COLO668 (cell line): ENCODE measurements around the gene GNB2.

Experiments
- DNase-seq: peaks from one replicate; lab custom pipeline; 2025; ENCODE audit not compliant: unreplicated experiment; lab: John Stamatoyannopoulos, UW

The GNB2 gene

DNA sequence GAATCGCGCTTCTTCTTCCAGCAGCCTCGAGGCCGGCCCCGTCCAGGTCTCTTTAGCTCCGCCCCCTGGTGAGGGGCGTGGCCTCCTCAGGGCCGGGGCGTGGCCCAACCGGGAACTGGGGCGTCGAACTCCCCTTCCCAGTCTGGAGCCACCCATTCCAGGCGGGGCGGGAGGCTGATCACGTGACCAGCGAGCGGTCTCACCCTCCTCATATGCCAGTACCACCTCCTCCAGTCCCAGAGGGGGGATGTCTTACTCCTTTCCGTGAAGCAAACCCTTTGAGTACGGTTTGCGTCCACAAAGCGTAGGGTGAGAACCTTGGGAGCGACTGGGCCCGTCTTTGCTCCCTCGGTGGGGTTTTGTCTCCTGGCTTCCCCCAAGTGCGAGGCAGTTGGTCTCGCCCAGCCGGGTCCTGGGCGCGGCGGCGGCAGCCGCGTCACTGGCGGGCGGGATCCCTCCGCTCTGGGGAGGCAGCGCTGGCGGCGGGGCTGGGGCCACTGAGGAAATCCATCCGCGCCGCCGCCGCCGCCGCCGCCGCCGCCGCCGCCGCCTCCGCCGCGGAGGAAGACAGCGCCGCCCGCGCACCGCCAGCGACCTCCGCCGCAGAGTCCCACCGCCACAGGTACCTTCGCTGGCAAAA lies at the start of gene GNB2:
GNB2 (plus strand) TSS at position 439 of the 640 bp plus-strand sequence. CDS start 2,526 bp downstream, outside the sequence.
- peak; percentile 98 for DNase-seq

DNA sequence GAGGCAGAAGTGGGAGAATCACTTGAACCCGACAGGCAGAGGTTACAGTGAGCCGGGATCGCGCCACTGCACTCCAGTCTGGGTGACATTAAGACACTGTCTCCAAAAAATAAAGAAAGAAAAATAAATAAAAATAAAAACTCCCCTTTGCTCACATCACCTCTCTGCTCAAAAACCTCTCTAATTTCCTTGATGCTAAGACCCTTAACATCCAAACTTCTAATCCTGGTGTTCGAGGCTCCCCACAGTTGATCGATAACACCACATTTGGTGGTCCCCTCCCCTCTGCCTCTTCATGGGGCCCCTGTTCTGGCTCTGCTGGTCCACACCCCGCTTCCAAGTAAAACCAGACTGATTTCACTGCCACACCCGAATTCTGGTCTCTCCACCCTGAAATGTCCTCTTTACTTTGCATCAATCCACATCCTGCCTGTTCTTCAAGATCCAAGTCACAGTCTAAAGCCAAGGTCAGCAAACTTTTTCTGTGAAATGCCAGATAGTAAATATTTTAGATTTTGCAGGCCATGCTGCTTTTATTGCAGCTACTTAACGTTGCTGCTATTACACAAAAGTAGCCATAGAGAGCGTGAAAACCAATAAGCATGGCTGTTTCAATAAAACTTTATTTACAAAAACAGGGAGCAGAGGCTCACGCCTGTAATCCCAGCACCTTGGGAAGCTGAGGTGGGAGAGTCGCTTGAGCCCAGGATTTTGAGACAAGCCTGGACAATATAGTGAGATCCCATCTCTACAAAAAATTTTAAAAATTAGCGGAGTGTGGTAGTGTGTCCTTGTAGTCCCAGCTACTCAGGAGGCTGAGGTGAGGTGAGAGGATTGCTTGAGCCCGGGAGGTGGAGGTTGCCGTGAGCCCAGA lies 49.4 kb upstream of the GNB2 start:
- no peak for DNase-seq

- no peak for DNase-seq
Measured at GRCh38 chr7:100626055-100626454, 47.5 kb upstream of the GNB2 start.

GRCh38 chr7:100626530-100627237 lies 46.9 kb upstream of the GNB2 start:
- peak; percentile 72 for DNase-seq

DNA sequence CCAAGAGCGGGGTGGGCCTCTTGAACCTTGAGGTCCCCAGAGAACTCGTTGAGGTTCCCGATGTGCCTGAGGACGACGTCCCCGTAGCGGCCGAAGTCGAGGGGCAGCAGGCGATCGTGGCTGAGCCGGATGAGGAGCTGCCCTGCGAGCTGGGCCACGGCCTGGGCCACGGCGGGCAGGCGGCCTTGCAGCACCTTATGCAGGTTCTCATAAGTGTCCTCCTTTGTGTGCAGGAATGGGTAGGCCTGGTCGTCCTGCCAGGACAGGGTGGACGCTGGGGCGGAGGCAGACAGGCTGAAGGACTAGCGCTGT lies 46.3 kb upstream of the GNB2 start:
- DNase-seq: no peak

DNA sequence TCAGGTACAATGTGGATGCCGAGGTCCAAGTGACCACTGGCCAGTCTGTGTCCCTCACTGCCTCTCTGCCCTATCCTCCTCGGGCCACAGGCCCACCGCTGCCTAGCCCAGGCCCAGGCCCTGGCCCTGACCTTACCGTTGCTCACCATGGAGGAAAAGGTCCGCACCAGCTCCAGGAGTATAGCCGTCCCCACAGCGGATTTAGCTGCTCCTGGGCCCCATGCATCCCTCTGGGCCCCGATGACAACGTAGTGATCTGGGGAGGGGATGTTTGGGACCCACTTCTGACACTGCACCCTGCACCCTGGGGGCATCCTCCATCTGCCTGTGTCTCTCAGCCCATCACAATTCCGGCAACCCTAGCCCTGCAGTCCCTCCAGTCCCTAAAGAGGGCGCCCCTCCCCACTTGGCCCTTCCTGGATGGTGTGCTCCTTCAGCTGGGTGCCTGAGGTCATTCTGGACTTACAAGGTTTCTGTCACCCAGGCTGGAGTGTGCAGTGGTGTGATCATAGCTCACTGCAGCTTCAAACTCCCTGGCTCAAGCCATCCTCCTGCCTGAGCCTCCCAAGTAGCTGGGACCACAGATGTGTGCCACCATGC lies 44.3 kb upstream of the GNB2 start:
- DNase-seq: peak; percentile 54

- no peak for DNase-seq
Measured at GRCh38 chr7:100630066-100630465, 43.5 kb upstream of the GNB2 start.

DNA sequence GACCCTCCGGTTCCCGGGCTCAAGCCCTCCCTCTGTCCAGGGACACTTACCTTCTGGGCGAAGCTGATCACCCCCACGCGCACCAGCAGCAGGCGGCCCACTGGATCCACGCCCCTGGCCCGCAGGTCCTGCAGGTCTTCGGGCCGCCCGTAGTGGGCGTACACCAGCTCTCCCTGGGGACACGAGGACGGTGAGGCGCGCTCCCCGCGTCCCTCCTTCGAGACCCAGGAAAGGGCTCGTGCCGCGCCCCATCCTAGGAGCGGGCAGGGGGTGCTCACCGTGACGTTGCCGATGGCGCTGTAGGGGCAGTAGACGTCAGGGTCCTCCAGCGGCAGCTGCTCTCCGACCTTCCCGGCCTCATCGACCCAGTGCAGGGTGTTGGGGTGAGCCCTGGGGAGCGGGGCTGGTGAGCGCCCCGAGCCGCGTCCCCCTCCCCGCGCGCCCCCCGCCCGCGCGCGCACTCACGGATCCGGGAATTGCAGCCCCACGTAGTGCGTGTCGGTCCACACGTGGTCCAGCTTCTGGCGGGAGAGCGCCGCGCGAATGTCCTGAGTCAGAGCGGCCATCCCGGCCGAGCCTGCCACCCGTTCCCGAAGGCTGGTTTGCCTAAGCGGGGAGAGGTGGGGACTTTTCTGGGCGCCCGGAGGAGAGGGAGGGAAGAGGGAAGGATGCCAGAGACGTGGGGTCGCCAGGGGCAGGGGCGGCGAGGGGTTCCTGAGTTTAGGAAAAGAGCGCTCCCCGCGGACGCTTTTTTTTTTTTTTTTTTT lies 40.4 kb upstream of the GNB2 start:
- peak; percentile 55 for DNase-seq

DNA sequence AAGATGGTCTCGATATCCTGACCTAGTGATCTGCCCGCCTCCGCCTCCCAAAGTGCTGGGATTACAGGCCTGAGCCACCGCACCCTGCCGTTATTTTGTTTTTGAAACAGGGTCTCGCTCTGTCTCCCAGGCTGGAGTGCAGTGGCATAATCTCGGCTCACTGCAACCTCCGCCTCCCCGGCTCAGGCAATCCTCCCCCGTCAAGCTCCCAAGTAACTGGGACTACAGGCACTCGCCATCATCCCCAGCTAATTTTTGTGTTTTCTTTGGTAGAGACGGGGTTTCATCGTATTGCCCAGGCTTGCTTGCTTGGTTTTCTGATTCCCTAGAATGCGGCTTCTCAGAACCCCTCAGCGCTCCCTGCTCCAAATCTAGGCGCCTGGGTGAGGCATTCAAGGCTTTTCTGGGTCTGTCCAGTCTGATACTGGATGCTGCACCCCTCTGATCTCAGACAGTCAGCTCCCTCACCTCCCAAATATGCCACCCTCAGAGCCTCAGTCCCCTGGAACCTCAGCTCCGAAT lies 33.5 kb upstream of the GNB2 start:
- DNase-seq: no peak

GRCh38 chr7:100640517-100641440 lies 32.8 kb upstream of the GNB2 start:
- DNase-seq: no peak

GRCh38 chr7:100641463-100641859 lies 32.1 kb upstream of the GNB2 start, which contains the start of gene TFR2:
Gene TFR2, minus strand, starts transcription at chr7:100641552. Its CDS starts 43 bp downstream, at chr7:100641509.
- no peak for DNase-seq

DNA sequence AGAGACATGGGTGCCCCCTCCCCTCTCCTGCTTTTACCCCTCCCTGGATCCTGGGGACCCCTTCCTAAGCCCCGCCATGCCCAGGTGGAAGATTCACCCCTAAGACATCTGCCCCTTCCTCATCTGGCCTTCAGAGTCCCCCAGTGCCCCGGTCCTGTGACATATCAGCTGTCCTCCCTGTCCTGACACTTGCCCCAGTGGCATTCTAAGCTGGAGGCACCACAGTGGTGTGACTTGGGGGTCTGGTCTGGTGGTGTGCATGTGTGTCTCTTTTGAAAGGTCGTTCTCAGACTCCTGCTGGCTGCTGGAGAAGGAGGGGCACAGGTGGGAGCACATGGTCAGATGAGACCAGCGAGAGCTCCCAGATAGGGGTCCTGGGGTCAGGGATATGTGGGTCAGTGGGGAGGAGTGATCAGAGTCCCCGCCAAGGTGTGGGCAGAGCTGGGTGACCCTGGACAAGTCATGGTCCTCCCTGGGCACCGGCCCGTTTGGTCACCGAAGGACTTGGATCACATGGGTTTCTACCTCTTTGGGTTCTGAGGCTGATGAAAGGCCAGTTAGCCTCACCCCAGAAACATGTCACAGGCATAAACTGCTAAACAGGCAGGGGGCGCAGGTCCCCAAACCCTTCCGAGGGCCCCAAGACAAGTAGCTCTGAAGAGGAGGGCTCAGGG lies 31.5 kb upstream of the GNB2 start:
- no peak for DNase-seq

DNA sequence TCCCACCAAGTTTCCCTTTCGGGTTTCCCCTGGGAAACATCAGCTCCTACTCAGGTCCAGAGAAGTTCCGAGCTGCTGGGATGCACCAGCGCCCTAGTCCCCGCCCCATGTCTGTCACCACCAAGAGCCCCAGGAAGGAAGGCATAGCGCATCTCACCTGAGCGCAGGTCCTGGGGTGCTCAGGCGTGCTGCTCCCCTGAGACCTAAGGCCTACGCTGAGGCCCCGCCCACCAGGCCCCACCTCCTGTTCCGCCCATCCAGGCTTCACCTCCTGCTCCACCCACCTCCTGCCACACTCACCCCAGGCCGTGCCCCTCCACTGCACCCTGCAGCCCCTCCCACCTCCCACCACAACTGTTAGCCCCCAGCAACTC lies 31.0 kb upstream of the GNB2 start:
- DNase-seq: peak; percentile 49

DNA sequence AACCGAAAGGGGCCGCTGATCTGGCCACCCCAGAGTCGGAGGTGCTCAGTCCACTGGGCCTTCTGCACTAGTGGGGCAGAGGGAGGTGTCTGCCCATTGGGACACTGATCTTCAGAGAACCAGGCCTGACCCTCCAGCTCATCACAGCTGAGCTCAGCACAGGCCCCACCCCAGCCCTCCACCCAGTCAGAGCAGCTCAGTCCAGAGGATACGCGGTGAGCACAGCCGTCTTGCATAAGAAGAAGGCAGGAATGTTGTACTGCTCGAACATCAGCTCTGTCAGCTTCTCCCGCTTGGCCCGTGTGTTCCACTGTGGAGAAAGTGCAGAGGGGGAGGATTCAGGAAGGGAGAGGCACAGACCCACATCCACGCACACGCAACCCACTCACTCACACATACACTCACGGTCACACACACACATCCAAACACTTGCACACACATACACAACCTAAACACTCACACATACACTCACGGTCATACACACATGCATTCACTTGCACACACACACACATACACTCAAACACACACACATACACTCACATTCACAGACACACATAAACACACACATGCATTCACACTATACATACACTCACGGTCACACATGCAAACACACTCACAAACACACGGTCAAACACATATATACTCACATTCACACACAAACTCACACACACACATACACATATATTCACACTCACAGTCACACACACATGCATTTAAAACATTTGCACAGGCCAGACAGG lies 23.5 kb upstream of the GNB2 start:
- no peak for DNase-seq

DNA sequence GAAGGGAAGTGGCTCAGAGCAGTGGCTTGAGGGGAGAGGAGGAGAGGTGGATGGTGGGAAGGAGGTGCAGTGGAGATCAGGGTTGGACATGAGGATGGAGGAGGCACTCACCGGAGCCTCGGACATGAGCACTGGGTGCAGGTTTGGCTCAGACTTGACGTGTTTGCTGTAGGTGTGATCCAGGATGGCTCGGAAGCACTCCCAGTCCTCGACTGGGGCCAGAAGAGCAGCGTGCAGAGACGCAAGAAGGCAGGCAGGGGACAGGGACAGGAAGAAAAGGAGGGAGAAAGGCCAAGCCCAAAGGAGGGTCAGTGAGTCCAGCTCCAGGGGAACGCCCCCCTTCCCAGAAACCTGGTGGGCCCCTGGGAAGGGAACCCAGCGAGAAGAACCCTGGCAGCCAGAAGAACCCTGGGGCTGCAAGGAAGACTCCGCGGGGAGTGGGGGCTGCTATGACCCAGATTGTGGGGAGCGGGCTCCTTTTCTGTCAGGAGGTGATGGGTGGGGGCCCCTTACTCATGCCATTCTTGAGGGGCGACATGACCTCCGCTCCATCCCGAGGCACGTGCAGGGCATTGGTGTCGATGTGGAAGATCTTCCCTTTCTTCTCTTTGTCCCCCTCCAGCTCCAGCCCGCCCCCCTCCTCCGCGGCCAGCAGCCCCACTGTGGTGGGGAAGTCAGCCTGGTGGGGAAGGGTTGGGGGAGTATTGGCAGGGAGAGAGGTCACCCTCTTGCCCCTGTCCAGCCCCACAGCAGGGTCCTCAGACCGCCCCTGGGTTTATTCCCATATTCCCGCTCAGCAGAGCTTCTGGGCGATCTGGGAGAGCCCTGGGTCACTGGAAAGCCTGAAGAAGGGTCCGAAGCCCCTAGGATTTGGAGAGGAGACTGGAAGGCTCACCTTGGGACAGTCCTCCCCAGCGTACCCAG lies 18.4 kb upstream of the GNB2 start:
- DNase-seq: no peak

- peak; percentile 83 for DNase-seq
Measured at GRCh38 chr7:100655908-100656674, 17.4 kb upstream of the GNB2 start, which contains the start of gene ACTL6B. Gene ACTL6B, minus strand, starts transcription at chr7:100656448. Its CDS starts 94 bp downstream, at chr7:100656354.
